ENCODE data around the gene TRIM3. TPM values are rescaled to one million over a fixed set of nuclear protein-coding genes. Genes with fewer than 3 reads are reported as not detected.

Gene TRIM3
- total RNA-seq, 1 donor from 2014 or later: 27.2 TPM

- Mint-ChIP-seq H3K4me3 (ENCODE audit: unreplicated experiment) (no peak overlapping the region), H3K27me3 (ENCODE audit: low read depth) (no peaks in the 10 kb centered on the region), H3K36me3 (ENCODE audit: low read depth) (peaks cover 9% of the 10 kb centered on the region), H3K9me3 (ENCODE audit: low read depth) (no peaks in the 10 kb centered on the region), H3K27ac (ENCODE audit: unreplicated experiment) (no peak overlapping the region), H3K4me1 (ENCODE audit: low read depth) (no peaks in the 10 kb centered on the region)
- DNase-seq (ENCODE audit: low spot score): no peak
- TF ChIP-seq CTCF (IDR thresholded peaks at IDR 0.05): no peak
These were observed 62.9 kb downstream of the TRIM3 start for GRCh38 chr11:6410695-6411430.

GRCh38 chr11:6406370-6406769 is 67.4 kb downstream of the TRIM3 start:
- no peak overlapping the region for H3K27ac Mint-ChIP-seq (ENCODE audit: unreplicated experiment)
- H3K9me3 Mint-ChIP-seq (ENCODE audit: low read depth): no peaks in the 10 kb centered on the region
- TF ChIP-seq CTCF (IDR thresholded peaks at IDR 0.05): no peak
- no peak overlapping the region for H3K4me3 Mint-ChIP-seq (ENCODE audit: unreplicated experiment)
- H3K27me3 Mint-ChIP-seq (ENCODE audit: low read depth): no peaks in the 10 kb centered on the region
- H3K36me3 Mint-ChIP-seq (ENCODE audit: low read depth): peaks cover 12% of the 10 kb centered on the region
- DNase-seq (ENCODE audit: low spot score): no peak
- H3K4me1 Mint-ChIP-seq (ENCODE audit: low read depth): no peaks in the 10 kb centered on the region

GRCh38 chr11:6405846-6406245 is 67.9 kb downstream of the TRIM3 start:
- DNase-seq (ENCODE audit: low spot score): no peak
- no peak overlapping the region for H3K27ac Mint-ChIP-seq (ENCODE audit: unreplicated experiment)

GRCh38 chr11:6405052-6405667 is 68.6 kb downstream of the TRIM3 start:
- H3K9me3 Mint-ChIP-seq (ENCODE audit: low read depth): no peaks in the 10 kb centered on the region
- H3K4me3 Mint-ChIP-seq (ENCODE audit: unreplicated experiment): no peak overlapping the region
- no peak for DNase-seq (ENCODE audit: low spot score)
- no peaks in the 10 kb centered on the region for H3K4me1 Mint-ChIP-seq (ENCODE audit: low read depth)
- H3K36me3 Mint-ChIP-seq (ENCODE audit: low read depth): peaks cover 13% of the 10 kb centered on the region
- no peak overlapping the region for H3K27ac Mint-ChIP-seq (ENCODE audit: unreplicated experiment)
- no peak for TF ChIP-seq CTCF (IDR thresholded peaks at IDR 0.05)
- H3K27me3 Mint-ChIP-seq (ENCODE audit: low read depth): no peaks in the 10 kb centered on the region

More at GRCh38 chr11:6405846-6406245, 67.9 kb downstream of the TRIM3 start:
- H3K36me3 Mint-ChIP-seq (ENCODE audit: low read depth): peaks cover 12% of the 10 kb centered on the region
- no peaks in the 10 kb centered on the region for H3K4me1 Mint-ChIP-seq (ENCODE audit: low read depth)
- H3K4me3 Mint-ChIP-seq (ENCODE audit: unreplicated experiment): no peak overlapping the region
- no peaks in the 10 kb centered on the region for H3K27me3 Mint-ChIP-seq (ENCODE audit: low read depth)
- H3K9me3 Mint-ChIP-seq (ENCODE audit: low read depth): no peaks in the 10 kb centered on the region
- TF ChIP-seq CTCF (IDR thresholded peaks at IDR 0.05): no peak

GRCh38 chr11:6404342-6405051 is 69.2 kb downstream of the TRIM3 start:
- H3K27ac Mint-ChIP-seq (ENCODE audit: unreplicated experiment): no peak overlapping the region
- H3K27me3 Mint-ChIP-seq (ENCODE audit: low read depth): no peaks in the 10 kb centered on the region
- TF ChIP-seq CTCF (IDR thresholded peaks at IDR 0.05): no peak
- peaks cover 11% of the 10 kb centered on the region for H3K36me3 Mint-ChIP-seq (ENCODE audit: low read depth)
- H3K4me1 Mint-ChIP-seq (ENCODE audit: low read depth): no peaks in the 10 kb centered on the region
- no peak overlapping the region for H3K4me3 Mint-ChIP-seq (ENCODE audit: unreplicated experiment)
- no peaks in the 10 kb centered on the region for H3K9me3 Mint-ChIP-seq (ENCODE audit: low read depth)
- DNase-seq (ENCODE audit: low spot score): no peak

All from chondrocyte (in vitro differentiated cells).